CD4-positive, alpha-beta T cell treated with Interleukin-17A for 1 hour (primary cell): ENCODE measurements around the gene SLC7A10.

Source experiments
- DNase-seq: peaks from one replicate; pipeline ENCODE4 v3.0.0-alpha.2; 2020

Gene SLC7A10

DNA sequence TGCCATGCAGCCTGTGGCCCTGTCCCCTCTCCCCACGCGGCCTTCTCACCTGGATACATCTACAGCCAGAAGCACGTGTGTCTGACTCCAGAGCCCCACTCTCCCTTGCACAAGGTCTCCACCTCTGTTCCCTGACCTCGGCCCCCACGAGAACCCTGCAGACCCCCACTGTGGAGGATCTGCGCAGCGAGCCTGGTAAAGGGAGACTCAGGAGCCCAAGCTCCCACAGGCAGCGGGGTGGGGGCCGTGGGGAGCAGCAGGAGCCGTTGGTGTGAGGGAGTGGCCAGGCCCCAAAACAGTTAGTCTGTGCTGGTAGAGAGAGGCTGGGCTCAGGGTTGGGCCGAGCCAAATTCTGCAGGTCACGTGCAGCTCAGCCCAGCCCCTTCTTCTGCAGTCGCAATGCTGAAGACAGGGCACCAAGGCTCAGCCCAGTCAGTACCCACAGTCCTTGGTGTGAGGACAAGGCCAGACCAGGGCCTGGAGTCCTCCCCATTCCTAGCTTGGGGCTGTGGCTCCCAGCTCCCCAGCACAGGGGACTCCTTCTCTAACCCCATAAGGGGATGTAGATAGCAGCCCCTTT is 28.7 kb upstream of the SLC7A10 start:
- no peak for DNase-seq

DNA sequence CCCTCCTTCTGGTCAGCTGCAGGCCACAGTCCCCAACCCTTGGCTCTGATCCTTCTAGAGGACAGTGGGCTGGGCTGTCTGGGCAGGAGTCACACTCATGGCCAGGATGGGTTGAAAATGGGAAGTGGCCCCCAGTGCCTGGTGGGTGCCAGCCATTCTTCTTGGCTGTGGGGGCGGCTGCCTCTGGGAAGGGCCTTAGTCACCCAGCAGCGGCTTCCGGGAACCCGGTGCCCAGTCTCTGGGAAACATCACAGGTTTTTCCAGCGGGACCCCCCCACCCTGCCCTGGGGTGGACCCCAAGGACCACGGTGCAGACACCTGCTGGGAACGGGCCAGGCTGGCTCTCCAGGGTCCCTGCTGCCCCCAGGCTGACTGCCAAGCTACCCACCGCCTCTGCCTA is 27.3 kb upstream of the SLC7A10 start:
- DNase-seq = no peak

DNA sequence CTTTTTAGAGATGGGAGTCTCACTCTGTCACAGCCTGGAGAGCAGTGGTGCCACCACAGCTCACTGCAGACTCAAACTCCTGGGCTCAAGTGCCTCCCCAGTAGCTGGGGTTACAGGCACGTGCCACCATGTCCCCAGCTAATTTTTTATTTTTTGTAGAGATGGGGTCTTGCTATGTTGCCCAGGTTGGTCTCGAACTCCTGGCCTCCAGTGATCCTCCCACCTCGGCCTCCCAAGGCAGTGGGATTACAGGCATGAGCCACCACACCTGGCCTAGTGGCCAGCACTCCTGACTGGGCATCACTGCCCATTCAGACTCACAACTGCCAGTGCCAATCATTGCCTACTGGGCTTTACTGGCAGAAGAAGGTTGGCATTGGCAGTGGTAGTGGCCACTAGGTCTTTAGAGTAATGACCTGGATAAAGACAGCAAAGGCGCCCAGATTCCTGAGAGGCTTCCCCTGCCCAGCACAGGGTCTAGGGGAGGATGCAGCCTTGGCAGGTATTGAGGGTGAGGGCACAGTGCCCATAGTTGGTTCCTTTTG is 26.8 kb upstream of the SLC7A10 start:
- no peak for DNase-seq

DNA sequence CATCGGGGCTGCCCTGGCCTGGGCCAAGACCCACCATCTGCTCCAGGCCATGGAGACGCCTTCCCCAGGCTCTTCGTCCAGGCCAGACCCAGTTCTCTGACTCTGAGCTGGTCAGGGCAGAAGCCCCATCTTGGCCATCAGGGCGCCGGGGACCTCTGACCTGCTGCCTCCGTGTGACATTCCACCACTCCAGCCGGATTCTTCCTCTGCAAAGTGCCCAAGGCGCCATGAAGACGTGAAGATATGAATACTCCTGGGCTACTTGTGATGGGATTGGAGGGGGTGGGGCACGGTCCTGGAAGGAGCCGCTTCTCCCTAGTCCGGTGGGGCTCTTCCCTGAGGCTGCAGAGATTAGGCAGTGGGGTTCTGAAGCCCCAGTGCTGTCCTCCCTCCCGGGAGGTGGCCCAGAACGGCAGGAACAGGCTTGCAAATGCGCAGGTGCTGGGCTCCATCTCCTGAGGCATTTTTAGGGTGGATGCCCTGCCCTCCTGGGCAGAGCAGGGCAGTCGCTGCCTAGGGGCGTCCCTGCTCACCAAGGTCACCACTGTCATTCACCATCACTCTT is 26.0 kb upstream of the SLC7A10 start:
- no peak for DNase-seq

DNA sequence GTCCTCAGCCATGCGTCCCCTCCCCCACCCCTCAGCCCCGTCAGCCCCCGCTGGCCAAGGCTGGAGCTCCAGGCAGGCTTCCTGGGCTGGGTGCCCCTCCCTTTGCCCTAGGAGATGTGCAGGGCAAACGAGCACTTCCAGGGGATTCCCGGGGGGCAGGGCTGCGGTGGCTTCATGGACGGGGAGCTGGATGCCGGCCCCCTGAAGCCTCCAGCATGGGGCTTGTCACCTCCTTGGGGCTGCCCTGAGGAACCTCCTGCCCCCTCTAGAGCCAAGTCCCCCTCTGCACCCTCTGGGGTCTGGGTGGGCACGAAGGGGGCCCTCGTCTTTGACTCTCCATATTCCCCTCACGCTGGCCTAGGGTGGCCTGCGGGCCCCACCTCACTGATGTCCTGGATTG is 25.4 kb upstream of the SLC7A10 start:
- DNase-seq = no peak

DNA sequence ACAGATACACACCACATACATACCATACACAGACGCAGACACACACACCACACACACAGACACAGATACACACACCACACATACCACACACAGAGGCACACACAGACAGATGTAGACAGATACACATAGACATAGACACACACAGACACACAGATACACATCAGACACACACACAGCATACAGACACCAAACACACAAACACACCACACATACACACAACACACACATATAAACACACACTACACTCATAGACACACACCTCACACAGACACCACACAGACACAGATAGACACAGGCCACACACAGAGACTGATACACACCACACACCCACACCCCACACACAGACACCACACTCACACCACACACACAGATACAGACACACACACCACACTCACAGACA is 24.9 kb upstream of the SLC7A10 start:
- DNase-seq = no peak

DNA sequence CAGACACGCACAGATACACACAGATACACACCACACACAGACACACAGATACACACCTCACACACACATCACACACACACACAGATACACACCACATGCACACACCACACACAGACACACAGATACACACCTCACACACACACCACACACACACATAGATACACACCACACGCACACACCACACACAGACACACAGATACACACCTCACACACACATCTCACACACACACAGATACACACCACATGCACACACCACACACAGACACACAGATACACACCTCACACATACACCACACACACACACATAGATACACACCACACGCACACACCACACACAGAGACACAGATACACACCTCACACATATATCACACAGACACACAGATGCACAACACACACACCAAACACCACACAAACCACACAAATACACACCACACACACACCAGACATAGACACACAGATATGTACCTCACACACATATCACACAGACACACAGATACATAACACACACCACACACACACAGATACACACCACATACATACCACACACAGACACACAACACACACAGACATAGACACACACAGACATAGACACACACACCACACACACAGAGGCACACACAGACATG is 24.2 kb upstream of the SLC7A10 start:
- no peak for DNase-seq

DNA sequence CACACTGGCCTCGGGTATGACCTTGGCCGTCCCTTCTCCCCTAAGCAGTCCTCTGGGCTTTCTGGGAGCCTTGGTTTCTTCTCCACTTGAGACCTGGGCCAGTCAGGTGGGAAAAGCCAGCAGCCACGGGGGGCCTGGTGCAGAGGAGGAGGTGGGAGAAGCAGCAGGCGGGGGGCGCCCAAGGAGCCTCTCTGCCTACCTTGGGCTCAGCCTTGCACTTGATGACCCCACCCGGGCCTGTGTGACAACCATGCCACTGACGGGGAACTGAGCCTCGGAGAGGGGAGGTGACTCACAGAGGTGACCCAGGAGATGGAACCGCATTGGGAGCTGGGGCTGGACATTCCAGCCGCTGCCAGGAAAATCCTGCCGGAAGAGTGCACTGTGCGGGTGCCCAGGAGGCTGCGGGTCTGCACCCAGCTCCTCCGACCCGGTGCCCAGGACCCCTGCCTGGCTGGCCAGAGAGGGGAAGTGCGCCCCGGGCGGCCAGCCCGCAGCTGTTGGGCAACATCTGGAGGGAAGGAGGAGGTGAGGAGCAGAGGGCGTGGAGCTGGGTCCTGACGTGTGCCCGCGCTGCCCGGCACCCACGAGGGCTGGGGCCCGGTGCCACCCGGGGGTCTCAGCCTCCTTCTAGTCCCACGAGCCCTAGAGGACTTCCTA is 23.4 kb upstream of the SLC7A10 start:
- no peak for DNase-seq

DNA sequence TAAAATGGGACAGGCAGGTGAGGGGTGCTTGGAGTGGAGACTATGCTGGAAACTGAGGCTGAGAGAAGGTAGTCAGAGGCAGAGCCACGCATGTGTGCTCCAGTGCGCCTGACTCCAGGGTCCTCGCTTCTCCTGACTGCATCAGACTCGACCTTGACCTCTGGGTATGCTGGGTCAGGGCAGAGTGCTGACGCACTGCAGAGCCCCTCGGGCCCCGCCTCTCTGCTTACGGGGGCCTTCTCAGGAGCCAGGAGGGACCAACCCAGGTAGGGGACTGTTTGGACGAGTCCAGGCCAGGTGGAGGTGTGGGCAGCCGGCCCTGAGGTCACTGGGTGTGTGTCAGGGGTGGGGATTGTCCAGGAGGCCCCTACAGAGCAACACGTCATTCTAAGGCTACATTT is 22.9 kb upstream of the SLC7A10 start:
- DNase-seq = no peak

DNA sequence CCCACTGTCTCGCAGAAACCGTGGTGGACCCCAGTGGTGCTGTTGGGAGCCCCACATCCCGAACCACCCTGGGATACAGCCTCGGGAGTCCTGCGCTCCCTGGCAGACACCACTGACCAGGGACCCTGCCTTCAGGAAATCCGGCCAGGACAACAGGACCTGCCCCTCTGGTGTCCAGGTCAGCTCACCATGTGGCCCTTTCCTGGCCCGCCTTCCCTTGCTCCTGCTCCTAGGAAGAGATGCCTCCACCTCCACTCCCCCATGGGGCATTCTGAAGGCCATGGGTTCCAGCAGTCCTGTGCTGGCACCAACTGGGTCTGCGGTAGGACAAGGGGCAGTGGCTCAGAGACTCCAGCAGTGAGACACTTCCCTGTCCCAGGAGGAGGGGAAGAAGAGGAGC is 22.5 kb upstream of the SLC7A10 start:
- no peak for DNase-seq

DNA sequence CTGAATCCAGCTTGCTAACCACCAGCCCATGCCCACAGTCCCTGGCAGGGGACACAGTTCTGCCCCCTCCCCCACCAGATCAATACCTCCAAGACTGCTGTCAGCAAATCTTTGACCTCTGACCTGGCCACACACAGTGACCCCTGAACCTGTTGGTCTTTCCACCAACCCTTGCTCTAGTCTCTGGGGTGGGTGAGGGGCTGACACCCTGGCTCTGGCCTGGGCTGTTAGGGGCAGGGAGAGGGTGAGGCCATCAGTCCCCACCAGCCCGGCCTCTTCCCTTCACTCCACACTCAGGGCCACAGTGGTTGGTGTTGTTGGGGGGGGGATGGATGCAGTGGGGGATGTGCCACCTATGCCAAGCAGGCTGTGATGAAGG is 21.8 kb upstream of the SLC7A10 start:
- DNase-seq = no peak

DNA sequence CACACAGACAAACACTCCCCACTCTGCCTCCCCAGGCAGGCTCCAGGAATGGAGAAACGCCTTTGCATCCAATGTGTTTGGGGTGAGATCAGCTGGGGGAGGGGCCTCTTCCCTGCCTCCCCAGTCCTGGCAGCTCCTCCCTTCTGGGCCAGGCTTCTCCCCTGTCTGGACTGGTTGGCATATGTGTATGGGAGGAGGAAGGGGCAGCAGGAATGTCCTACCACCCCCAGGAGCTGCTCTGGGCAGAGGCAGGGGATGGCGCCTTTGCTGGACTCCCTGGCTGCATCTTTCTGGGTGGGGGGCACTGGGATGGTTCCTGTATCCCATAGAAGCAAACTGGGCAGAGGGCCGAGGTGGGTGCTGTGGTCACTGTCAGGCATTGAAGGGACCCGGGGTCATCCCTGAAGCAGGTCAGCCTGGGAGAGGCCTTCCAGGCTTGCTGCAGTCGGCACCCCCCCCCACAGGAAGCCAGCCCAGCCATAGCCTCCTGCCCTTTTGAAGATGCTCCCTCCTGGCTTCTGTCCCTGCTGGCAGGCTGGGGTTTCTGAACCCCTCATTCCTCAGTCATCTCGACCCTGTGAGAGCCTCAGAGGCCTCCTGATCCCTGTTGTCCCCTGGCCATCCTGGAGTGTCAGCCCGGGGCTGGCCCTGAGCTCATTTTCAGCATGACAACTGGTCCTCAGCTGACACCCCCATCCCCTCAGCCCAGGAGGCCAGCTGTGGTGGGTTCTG is 21.2 kb upstream of the SLC7A10 start:
- DNase-seq = no peak

DNA sequence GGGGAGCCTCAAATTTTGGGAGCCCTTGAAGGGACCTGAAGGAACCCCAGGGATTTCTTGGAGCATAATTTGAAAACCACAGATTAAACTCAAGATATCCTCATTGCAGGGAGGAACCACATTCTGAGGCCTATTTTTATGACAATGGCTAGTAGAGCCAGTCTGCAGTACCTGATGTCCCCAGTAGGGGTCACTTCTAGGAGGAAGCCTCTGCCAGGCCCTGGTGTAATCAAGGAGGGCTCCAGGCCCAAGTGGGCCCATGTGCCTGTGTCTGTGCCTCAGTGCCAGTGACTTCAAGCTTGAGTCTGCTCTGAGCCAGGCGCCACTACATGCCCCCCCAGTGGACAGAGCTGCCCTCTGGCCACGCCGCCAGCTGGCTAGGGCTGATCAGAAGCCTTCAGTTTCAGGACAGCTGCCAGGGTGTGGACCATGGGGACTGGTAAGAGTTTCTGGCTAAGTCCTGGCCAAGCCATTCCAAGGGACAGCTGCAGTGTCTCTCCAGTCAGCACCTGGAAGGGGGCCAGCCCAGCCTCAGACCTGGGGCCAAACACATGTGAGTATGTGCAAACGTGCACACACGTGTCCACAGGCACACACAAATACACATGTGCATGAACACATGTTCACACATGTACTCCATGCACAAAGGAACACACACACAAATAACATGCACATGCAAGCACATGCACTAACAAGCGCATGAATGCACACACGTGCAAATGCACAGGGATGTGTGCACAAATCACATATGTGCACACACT is 20.5 kb upstream of the SLC7A10 start:
- DNase-seq = peak; percentile 14

DNA sequence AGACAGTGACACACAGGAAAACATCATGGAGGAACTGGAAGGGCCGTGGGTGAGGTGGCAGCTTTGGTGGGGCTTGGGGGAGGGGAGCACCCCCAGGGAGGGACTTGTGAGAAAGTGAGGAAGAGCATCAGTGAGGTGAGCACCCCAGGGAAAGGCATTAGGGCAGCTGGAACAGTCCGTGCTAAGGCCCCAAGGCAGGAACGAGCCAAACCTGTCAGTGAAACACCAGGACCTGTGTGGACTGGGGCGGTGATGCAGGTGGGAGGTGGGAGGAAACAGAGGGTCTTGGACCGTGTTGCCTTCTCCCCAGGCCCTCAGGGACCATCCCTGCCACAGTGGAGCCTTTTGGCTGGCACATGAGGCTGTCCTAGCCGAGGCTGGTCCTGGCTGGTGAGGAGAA is 17.3 kb upstream of the SLC7A10 start:
- no peak for DNase-seq

DNA sequence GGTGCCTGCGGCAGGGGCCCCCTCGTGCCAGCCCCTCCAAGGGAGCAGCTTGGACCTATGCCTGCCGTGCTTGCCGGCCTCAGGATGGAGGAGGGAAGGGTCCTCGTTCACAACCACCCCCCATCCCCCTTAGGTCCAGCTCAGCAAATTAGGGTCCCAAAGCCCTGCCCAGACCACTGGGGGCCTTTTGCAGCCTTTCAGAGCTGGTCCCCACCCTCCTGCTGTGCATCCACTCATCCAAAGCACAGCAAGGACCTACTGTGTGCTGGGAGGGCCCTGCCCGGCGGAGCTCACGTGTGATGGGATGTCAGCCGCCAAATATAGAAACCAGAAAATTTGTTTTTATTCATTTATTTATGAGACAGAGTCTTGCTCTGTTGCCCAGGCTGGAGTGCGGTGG is 16.5 kb upstream of the SLC7A10 start:
- no peak for DNase-seq

DNA sequence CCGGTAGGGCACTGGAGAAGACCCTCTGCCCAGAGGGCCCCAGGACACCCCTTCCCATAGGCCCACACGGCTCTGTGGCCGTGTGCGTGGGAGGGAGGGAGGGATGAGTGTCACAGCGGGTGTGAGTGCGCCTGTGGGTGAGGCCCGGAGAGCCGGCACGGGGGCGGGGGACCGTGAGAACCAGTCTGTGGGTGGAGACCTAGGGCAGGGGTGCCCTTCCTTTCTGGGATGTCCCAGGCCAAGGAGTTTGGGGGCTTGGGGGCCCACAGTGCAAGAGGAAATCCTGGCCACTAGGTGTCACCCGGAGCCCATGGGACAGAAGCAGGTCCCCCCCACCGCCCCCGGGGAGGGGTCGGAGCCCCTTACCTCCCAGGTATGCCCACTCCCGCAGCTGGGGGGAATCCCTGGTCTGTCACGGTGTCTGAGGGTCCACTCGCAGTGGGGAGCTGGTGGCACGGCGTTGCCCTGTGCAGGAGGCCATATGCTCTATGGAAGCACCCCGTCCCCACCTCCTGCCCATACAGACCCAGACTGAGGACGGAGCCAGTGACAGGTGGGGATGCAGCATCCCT is 16.0 kb upstream of the SLC7A10 start:
- peak; percentile 65 for DNase-seq

DNA sequence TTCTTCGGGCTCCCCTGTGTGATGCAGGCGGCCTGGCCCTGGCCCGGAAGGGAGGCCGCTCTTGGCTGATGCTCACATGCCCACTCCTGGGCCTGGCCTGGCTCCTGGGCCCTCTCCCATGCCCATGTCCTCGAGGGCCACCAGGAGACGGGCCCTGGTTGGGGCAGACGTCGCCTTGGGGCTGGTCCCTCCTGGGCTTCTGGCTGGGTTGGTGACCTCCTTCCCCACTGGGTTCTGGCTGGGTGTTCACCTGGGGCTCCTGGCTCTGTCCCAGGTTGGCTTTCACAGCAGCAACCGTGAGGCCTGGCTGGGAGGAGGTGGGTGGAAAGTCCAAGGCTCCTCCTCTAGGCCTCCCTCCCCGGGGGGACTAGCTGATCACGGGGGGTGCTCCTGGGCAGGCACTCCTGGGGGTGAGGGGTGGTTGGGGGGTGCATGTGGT is 15.5 kb upstream of the SLC7A10 start:
- no peak for DNase-seq

DNA sequence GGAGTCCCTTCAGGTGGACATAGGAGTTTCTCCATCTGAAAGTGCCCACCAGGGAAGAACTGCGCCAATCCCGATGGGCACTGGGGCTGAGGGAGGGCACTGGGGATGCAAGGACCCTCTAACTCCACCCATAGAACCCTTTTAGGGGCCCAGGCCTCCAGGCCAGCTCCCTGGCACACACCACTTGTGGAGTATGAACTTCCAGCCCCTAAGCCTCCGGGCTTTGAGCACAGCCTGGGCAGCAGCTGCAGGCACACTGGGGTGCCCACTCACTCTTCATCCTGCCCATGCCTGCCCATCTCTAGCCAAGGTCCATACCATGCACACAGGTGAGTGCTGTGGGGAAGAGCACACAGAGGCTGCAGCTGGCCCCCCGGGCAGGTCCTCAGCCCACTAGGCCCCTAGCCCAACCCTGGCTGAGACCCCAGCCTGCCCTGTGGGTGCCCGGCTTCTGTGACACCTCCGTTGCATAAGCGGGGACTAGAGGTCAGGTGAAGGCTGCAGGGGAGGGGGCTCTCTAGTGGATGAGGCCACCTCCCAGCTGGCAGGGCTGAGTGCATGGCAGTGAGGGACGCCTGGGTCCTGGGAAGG is 14.6 kb upstream of the SLC7A10 start:
- DNase-seq = no peak

DNA sequence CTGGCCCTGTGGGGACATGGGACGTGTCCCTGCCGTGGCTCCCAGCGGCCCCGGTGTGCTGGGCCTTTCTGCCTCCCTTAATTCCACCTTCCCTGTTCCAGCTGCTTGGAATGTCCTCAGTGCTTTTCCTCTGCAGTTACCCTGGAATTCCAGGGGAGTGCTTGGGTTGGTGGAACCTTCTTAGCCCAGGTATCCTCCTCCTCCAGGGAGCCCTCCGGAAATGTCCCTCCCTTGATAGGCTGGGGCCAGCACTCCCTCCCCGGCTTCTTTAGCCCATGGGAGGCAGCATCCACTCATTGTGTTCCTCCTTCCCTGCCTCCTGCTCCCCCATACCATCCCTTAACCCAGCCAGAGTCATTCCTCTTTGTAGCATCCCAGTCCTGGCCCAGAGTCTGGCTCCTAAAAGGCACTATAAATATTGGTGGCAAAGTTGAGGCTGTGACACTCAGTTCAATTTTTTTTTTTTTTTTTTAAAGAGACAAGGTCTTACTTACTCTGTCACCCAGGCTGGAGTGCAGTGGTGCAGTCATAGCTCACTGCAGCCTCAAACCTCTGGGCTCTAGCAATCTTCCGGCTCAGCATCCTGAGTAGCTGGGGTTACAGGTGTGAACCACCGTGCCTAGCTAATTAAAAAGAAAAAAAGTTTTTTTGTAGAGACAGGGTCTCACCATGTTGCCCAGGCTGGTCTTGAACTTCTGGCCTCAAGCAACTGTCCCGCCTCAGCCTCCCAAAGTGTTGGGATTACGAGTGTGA is 13.7 kb upstream of the SLC7A10 start:
- peak; percentile 34 for DNase-seq

DNA sequence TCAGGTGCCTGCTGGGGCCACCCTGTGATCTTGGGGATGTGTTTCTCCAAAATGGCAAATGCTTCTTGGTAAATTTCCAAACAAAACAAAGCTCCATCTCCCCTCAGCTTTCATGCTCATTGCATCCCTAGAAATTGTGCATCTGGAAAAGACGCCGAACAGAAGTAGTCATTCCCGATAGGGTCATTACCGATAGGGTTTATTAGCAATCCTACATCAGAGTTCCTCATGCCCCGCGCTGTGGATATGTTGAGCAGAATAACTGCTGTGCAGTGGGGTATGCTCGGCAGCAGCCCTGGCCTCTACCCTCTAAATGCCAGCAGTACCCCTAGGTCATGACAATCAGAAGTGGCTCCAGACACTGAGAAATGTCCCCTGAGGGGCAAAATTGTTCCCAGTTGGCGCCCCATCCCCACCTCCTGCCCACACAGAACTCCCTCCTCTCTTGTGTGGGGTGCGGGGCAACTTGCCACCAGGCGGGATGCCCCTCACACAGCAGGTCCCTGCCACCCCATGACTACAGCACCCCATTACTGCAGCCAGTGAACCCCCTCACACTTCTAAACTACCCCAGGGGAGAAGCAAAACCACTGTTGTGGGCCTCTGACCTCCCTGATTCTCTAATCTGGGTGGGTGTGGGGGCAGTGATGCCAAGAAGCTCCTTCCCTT is 13.0 kb upstream of the SLC7A10 start:
- DNase-seq = no peak
